ENCODE results near the gene UBXN6.

UBXN6 gene

DNA sequence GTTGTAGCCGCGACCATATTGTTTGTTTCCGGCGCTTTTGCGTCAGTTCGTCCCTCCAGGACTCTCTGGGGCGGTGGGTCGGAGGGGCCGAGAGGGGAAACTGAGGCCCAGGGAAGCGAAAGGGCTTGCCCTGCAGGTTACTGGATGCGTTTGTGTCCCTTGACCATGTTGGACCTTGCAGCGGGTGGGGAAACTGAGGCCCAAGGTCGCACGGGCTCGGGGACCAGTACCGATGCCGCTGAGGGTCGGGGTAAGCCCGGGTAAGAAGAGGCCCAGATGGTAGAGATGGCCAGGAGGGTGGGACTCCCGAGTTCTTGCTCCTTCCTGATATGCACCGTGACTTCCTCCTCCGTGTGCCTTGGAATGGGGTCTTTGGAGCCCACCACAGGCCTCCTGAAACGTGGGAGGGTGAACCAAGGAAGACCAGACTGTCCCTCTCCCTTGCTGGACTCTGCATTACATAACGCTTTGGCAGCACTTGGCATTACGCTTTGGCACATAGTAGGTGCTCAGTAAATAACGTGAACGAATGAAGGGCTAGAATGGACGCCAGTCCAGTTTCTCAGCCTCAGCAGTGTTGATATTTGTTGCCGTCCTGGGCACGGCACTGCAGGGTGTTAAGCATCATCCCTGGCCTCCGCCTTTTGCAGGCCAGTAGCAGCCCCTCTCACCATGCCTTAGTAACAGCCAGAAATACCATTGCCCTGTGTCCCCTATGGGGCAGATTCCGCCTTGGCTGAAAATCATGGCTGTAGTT lies 54.4 kb downstream of the UBXN6 start:
- DNase-seq (ENCODE audit: low read depth): no peak

DNA sequence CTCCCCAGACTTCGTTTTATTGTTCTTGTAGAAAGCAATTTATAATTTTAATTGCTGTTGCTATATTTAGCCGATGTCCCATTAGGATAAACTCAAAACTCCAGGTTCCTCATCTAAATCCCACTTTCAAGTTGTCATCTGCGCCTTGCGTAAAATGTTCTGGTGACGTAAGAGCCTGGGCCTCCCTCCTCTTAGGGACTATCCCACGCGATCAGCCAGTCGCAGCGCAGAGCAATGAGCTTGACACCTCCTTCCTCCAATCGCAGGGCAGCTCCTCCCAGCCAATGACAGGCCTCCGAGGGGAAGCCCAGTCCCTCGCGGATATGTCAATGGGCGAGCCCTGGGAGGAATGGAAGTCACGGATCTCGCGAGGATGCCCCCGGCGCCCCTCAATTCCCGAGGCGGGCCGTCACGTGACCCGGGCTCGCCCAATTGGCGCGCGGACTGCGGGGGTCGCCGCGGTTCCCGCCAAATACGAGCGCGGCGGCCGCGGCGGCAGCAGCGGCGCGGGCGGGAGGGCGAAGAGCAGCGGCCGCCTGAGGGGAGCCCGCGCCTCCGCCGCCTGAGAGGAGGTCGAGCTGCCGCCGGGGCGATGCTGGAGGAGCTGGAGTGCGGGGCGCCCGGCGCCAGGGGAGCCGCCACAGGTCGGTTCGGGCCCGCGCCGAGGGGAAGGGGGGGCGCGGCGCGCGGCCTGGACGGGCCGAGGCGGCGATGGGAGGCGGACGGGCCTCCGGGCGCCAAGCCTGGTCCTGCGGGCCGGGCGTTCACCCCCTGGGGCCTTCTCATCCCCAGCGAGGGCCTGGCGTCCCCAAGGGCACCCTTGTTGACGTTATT lies 55.2 kb downstream of the UBXN6 start, which contains the start of gene CHAF1A:
Gene CHAF1A (plus strand): TSS at position 470 of the 834 bp plus-strand sequence. CDS start 123 bp downstream, at position 593.
- peak; percentile 96 for DNase-seq (ENCODE audit: low read depth)

DNA sequence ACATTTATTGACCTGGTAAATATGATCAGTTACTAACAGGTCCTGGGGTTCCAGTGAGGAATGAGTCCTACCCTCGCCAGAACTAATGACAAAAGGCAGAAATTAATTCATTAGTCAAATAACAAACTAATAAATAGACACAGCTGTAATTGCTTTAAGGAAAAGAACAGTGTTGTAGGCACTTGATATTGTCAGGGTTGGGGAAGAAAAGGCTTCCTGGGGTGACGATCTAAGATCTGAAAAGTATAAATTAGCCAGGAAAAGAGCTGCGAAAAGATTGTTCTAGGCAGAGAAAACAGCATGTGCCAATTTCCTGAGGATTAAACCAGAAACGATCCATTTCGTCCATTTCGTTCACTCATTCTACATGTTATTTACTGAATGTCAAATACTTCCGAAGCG lies 55.8 kb downstream of the UBXN6 start:
- no peak for DNase-seq (ENCODE audit: low read depth)

DNA sequence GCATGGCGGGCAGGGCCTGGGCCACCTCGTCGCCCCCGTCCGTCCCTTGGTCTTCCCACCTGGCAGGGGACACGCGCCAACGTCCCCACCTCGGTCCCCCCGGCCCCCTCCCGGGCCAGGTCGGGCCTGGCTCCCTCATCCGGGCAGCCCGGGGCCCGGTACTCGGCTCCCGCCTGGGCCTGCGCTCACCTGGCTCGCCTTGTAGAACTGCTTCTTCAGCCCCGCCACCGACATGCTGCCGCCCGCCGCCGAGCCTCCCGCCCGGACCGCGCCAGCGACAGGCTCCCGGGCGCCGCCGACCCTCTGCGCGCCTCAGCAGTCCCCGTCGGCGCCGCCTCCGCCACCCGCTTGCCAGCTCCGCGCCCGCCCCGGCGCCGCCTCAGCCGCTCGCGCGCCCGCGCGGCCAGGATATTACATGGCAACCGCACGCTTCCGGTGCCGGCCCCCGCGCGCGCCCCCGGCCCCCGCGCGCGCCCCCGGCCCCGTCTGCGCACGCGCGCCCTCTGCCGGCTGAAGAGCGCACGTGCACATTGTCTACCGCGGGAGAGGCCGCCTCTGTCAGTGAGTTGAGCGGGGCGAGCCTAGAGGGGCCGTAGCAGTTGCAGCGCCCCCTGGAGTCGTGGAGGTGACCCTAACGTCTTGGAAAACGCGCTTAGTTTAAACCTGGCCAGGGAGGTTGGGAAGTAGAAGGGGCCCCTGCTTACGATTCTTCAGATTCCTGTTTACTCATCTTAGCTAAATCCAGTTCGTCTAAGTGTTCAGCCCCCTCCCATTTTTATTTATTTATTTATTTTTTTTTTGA lies 57.3 kb downstream of the UBXN6 start, which contains the start of gene SH3GL1:
Gene SH3GL1 (minus strand): TSS at position 413 of the 802 bp plus-strand sequence. CDS start 179 bp downstream, at position 234.
- peak; percentile 90 for DNase-seq (ENCODE audit: low read depth)

DNA sequence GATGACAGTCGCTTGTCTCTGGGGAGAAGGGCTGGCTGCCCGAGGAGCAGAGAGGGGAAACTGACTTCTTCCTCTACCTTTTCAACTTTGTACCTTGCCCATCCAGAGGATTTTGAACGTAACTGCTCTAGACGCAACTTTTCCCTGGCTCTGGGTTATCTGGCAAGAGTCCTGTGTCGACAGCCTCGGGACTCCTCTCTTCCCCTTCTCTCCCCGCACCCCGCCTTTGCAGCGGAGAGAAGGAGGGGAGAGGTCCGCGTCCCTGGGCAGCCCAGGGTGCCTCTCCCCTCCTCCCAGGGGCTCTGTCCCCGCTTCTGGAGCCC lies 57.8 kb downstream of the UBXN6 start:
- no peak for DNase-seq (ENCODE audit: low read depth)

DNA sequence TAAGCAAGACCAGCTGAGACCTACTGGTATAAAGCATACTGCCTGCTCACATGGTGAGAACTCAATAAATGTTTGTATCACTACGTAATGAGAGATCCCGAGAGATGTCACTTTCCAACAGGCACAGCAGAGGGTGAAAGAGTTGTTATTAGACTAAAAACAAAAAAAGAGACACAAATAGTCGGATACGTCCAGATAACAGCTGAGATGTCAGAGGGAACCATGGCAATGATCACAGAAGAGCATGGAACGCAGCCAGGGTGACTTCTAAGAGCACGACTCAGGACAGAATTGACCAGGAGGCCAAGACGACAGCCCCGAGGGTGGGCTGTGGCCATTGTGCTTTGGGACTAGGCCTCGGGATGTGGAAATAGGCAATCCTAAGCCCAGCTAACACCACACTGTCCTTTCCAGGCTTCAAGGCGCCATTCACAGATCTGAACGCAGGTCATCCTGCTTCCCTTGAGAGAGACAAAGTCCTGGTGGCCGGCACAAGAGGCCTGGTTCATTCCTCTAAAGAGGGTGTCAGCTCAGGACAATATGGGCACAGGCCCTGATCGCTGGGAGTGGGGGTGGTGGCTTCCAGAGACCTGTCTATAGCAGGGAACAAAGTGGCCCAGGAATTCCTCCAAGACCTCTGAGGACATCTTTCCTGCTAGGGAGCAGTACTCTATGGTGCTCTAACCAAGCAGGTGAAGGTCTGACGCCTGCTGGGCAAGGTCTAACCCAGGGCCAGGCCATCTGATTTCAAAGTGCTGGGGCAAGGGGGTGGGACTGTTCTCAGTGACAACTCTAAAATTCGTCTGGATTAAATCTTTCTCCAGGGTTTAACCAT lies 60.4 kb downstream of the UBXN6 start:
- DNase-seq (ENCODE audit: low read depth): no peak

All from stimulated activated CD8-positive, alpha-beta memory T cell treated with anti-CD3 and anti-CD28 coated beads, Interleukin-7, amount 100 ng/mL, for 24 hours (primary cell).